ENCODE measurements around the gene LRP1-AS. TPM values are rescaled to one million over a fixed set of nuclear protein-coding genes. Genes with fewer than 3 reads are reported as not detected.

The LRP1-AS gene
- total RNA-seq, 1 donor from 2014 or later = not detected

GRCh38 chr12:57142121-57142520 lies 5.3 kb downstream of the LRP1-AS start:
- intact Hi-C loops (cut with micrococcal nuclease) = no loop called here

- intact Hi-C loops (cut with micrococcal nuclease) = no loop called here
Observed at GRCh38 chr12:57141249-57141648, 6.2 kb downstream of the LRP1-AS start.

GRCh38 chr12:57139796-57140649 lies 7.4 kb downstream of the LRP1-AS start:
- intact Hi-C loops (cut with micrococcal nuclease) = no loop called here

GRCh38 chr12:57138526-57139272 lies 8.7 kb downstream of the LRP1-AS start:
- intact Hi-C loops (cut with micrococcal nuclease) = no loop called here

- intact Hi-C loops (cut with micrococcal nuclease) = no loop called here
Observed at GRCh38 chr12:57135527-57136326, 11.7 kb downstream of the LRP1-AS start.

- intact Hi-C loops (cut with micrococcal nuclease) = no loop called here
Observed at GRCh38 chr12:57134949-57135348, 12.5 kb downstream of the LRP1-AS start.

- intact Hi-C loops (cut with micrococcal nuclease) = no loop called here
Observed at GRCh38 chr12:57133916-57134315, 13.5 kb downstream of the LRP1-AS start.

GRCh38 chr12:57133013-57133569 lies 14.3 kb downstream of the LRP1-AS start:
- intact Hi-C loops (cut with micrococcal nuclease) = no loop called here

GRCh38 chr12:57131896-57132744 lies 15.3 kb downstream of the LRP1-AS start:
- intact Hi-C loops (cut with micrococcal nuclease) = no loop called here

- intact Hi-C loops (cut with micrococcal nuclease) = no loop called here
Observed at GRCh38 chr12:57130941-57131340, 16.5 kb downstream of the LRP1-AS start.

GRCh38 chr12:57129889-57130288 lies 17.5 kb downstream of the LRP1-AS start:
- intact Hi-C loops (cut with micrococcal nuclease) = no loop called here

GRCh38 chr12:57129321-57129842 lies 18.0 kb downstream of the LRP1-AS start:
- intact Hi-C loops (cut with micrococcal nuclease) = no loop called here

- intact Hi-C loops (cut with micrococcal nuclease) = loop anchor here (1.0 kb wide), 3 partner anchors 16 to 111 kb away; partner anchors contain the start of gene NEMP1
Observed at GRCh38 chr12:57128519-57129247, 18.7 kb downstream of the LRP1-AS start.

- intact Hi-C loops (cut with micrococcal nuclease) = loop anchor here (1.0 kb wide), 3 partner anchors 16 to 111 kb away; partner anchors contain the start of gene NEMP1
Observed at GRCh38 chr12:57127726-57128518, 19.5 kb downstream of the LRP1-AS start, which contains the start of gene LRP1. LRP1 (plus strand) TSS chr12:57128483; CDS start chr12:57128965, 482 bp downstream.

- intact Hi-C loops (cut with micrococcal nuclease) = no loop called here
Observed at GRCh38 chr12:57127101-57127725, 20.2 kb downstream of the LRP1-AS start.

- intact Hi-C loops (cut with micrococcal nuclease) = no loop called here
Observed at GRCh38 chr12:57126561-57126960, 20.9 kb downstream of the LRP1-AS start.

GRCh38 chr12:57126061-57126460 lies 21.4 kb downstream of the LRP1-AS start:
- intact Hi-C loops (cut with micrococcal nuclease) = no loop called here

All from T-helper 1 cell treated with Interleukin-12 subunit alpha and Interleukin-12 subunit beta and Interleukin-4 antibody, amounts not matched to agents 30 ng/mL and 1 ng/mL, for 36 hours (primary cell).